Cardiac fibroblast (primary cell): ENCODE results near the gene SETD1A.
A peak's percentile ranks its signal among the peaks of the same experiment; 100 is the strongest.

Experiments
- DNase-seq, 2 donors: peaks; one replicate each; pipeline versions ENCODE4 v3.0.0 to v3.0.0-alpha.2; 2010; ENCODE audit warnings: low read depth in 2 of 2
- H3K4me3 ChIP-seq, 2 donors: replicated peaks in 1 of 2; 1 replicate in 1 of 2; 2 replicates in 1 of 2; pipeline ENCODE4 v1.5.1; 2011; ENCODE audit warnings: low read depth in 2 of 2, low read length in 2 of 2, mild to moderate bottlenecking in 2 of 2, moderate library complexity in 1 of 2
- CTCF ChIP-seq: IDR thresholded peaks from one replicate; pipeline ENCODE4 v1.5.1; 2011; ENCODE audit warnings: low read depth, mild to moderate bottlenecking, low read length, inconsistent platforms

The SETD1A gene

GRCh38 chr16:30992931-30993816, 35.6 kb downstream of the SETD1A start:
- no peak for TF ChIP-seq CTCF
- DNase-seq: no peak
- no peak overlapping the region for H3K4me3 ChIP-seq

DNA sequence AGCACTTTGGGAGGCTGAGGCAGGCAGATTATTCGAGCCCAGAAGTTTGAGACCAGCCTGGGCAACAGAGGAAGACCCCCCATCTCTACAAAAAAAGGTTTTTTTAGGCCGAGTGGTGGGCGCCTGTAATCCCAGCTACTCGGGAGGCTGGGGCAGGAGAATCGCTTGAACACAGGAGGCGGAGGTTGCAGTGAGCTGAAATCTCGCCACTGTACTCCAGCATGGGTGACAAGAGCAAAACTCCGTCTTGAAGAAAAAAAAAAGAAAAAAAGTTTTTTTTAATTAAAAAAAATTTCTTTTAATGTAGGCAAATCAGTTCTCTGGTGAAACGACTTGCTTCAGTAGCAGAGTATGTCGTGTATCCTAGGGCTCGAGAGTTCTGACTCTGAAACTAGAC, 38.4 kb downstream of the SETD1A start:
- DNase-seq: no peak
- H3K4me3 ChIP-seq: no peak overlapping the region
- TF ChIP-seq CTCF: no peak

- peak overlapping the region; percentile 50 to 52 for H3K4me3 ChIP-seq
- DNase-seq: peak in 1 of 2 donors; percentile 30
- TF ChIP-seq CTCF: no peak
These were observed 38.9 kb downstream of the SETD1A start for GRCh38 chr16:30996324-30996984.

- TF ChIP-seq CTCF: no peak
- DNase-seq: peak; percentile 72 to 76
- H3K4me3 ChIP-seq: peak overlapping the region; percentile 50 to 52
These were observed 39.6 kb downstream of the SETD1A start for GRCh38 chr16:30996985-30997724.

DNA sequence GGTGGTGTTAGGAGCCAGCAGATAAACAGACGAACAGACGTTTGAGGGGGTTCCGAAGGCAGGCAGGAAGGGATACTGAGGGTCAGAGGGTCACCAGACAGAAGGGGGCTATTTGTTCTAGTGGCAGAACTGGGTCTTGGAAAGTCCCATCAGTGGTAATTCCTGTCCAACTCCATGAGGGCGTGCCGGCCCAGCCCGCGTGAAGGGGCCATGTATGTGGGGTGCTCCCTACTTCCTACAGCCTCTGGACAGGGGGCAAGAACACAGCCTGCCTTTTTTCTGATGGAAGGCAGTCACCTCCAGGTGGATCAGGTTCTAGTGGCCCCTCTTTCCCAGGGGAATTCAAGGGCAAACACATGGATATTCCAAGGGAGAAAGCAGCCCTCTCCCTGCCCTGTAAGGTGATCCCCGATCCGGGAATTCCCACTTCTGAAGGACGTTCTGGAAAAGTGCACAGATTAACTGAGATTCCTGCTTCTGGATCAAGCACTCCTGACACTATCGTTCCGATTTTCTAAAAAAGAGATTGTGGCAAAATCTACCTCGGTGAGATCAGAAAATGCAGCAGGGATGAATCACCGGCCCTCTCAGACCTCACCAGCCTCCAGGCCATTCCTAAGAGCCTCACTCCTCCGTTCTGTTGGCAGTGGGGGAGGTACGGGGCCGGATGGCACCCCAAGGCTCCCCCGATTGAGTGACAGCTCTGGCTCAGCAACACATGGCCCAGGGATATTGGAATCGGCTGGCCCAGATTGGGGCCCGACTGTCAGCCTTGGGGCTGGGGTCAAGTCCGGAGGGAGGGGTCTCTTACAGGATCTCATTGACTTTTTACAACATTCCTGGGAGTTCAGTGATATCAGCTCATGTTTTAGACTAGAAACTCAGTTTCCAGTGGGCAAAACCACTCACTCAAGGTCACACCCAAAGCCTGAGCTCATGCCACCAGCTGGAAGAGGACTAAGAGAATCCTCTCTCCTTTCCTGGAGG, 40.5 kb downstream of the SETD1A start:
- peak; percentile 57 to 84 for DNase-seq
- no peak for TF ChIP-seq CTCF

More for the DNA sequence above, 40.5 kb downstream of the SETD1A start:
- peak overlapping the region; percentile 50 to 51 for H3K4me3 ChIP-seq
